ENCODE results near the gene POFUT1. TPM values are rescaled to one million over a fixed set of nuclear protein-coding genes. Genes with fewer than 3 reads are reported as not detected.
"Not testable (repeated sequence)": the region's sequence is repeated elsewhere in the genome, so short reads cannot be mapped to it uniquely, and the experiment has no call there.

The POFUT1 gene
- total and polyA plus RNA-seq, 2 experiments from 2014 or later: 9.3 to 34.0 TPM

DNA sequence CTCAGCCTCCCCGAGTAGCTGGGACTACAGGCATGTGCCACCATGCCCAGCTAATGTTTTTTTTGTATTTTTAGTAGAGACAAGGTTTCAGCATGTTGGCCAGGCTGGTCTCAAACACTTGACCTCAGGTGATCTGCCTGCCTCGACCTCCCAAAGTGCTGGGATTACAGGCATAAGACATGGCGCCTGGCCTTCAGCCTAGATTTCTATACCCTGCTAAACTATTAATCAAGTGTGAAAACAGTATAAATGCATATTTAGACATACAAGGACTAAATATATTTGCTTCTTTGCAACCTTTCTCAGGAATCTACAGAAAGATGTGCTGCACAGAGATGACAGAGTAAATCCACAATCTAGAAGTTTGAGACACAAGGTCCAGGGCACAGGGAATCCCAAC lies 67.5 kb downstream of the POFUT1 start:
- not testable (repeated sequence) for H3K27ac Mint-ChIP-seq; H2AFZ ChIP-seq; H3K27me3 ChIP-seq (ENCODE audit: insufficient read depth); H3K4me2 ChIP-seq; H3F3A ChIP-seq (replicated peaks; ENCODE audit: low read depth); H3K36me3 ChIP-seq (ENCODE audit: insufficient read depth); H3K4me1 Mint-ChIP-seq; H3K4me1 ChIP-seq (ENCODE audit: insufficient read depth); H4K20me1 ChIP-seq (replicated peaks; ENCODE audit: insufficient read depth); H3K9me3 Mint-ChIP-seq; H3K9me2 ChIP-seq (ENCODE audit: insufficient read depth); H3K4me3 Mint-ChIP-seq; H3K27me3 Mint-ChIP-seq (ENCODE audit: insufficient read depth, low read depth, poor library complexity); H3K4me3 ChIP-seq; H3K36me3 Mint-ChIP-seq (ENCODE audit: low read depth); DNase-seq (ENCODE audit: low spot score); ATAC-seq; H3K27ac ChIP-seq (ENCODE audit: low read depth)
- peaks cover 23% of the 10 kb centered on the region for H3K79me2 ChIP-seq (replicated peaks; ENCODE audit: insufficient read depth)

GRCh38 chr20:32277361-32278198 lies 69.9 kb downstream of the POFUT1 start, which contains the start of gene KIF3B:
KIF3B (plus strand) TSS chr20:32277651; CDS start chr20:32309778, 32,127 bp downstream.
- H3K79me2 ChIP-seq (replicated peaks; ENCODE audit: insufficient read depth): peaks cover 33% of the 10 kb centered on the region
- peaks cover 22% of the 10 kb centered on the region; the same call in 1 of the 2 replicates for H4K20me1 ChIP-seq (replicated peaks; ENCODE audit: insufficient read depth)
- Mint-ChIP-seq H3K4me1 (peaks cover 5% of the 10 kb centered on the region; the same call in 2 of the 3 replicates), H3K36me3 (ENCODE audit: low read depth) (no peaks in the 10 kb centered on the region), H3K27me3 (ENCODE audit: insufficient read depth, low read depth, poor library complexity) (peaks cover 4% of the 10 kb centered on the region), H3K27ac (no peak within 1 kb of the TSS), H3K4me3 (peak within 1 kb of the TSS; percentile 86), H3K9me3 (no peaks in the 10 kb centered on the region)
- DNase-seq (ENCODE audit: low spot score) (peak; percentile 98), ATAC-seq (peak; percentile 96)
- H3K4me1 ChIP-seq (ENCODE audit: insufficient read depth): peaks cover 6% of the 10 kb centered on the region
- H3K9me2 ChIP-seq (ENCODE audit: insufficient read depth): no peaks in the 10 kb centered on the region
- peak within 1 kb of the TSS; percentile 99 for H3K4me2 ChIP-seq
- peak; percentile 84 for TF ChIP-seq ETS1 (IDR thresholded peaks at IDR 0.05)
- no peak for TF ChIP-seq NANOG (IDR thresholded peaks at IDR 0.05; ENCODE audit: borderline replicate concordance)
- no peak for TF ChIP-seq EZH2 (IDR thresholded peaks at IDR 0.05; ENCODE audit: low read depth, unreplicated experiment)
- peak; percentile 59 for TF ChIP-seq POLR2AphosphoS5 (IDR thresholded peaks at IDR 0.05; ENCODE audit: low read depth)
- H3F3A ChIP-seq (replicated peaks; ENCODE audit: low read depth): peaks cover 3% of the 10 kb centered on the region; the same call in 1 of the 2 replicates
- peak within 1 kb of the TSS; percentile 100 for H2AFZ ChIP-seq
- peak within 1 kb of the TSS; percentile 100 for H3K4me3 ChIP-seq
- no peaks in the 10 kb centered on the region for H3K27me3 ChIP-seq (ENCODE audit: insufficient read depth)
- no peaks in the 10 kb centered on the region for H3K36me3 ChIP-seq (ENCODE audit: insufficient read depth)
- peak within 1 kb of the TSS; percentile 16; the same call in 1 of the 2 replicates for H3K27ac ChIP-seq (ENCODE audit: low read depth)

DNA sequence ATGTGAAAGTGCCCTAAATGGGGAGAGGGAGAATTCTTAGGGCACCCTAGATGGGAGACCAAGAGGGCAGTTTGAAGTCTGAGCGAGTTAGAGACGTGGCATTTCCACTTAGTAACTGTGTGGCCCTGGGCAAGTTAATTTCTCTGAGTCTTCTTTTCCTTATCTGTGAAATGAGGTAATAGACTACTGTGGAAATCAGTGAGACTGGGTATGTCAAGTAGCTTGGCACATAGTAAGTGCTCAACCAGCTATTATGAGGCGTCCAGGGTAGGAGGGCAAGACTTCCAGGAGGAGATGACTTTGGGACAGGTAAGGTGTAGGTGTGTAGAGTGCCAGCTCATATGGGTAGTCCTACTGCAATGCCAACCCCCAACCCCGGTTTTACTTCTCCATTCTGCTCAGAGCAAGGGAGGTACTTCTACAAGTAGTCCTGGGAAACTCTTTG lies 70.5 kb downstream of the POFUT1 start:
- H3K27ac Mint-ChIP-seq: no peak overlapping the region
- ATAC-seq (no peak), DNase-seq (ENCODE audit: low spot score) (no peak)
- H3K4me1 ChIP-seq (ENCODE audit: insufficient read depth): peaks cover 6% of the 10 kb centered on the region
- no peaks in the 10 kb centered on the region for H3K27me3 ChIP-seq (ENCODE audit: insufficient read depth)
- H3K4me3 Mint-ChIP-seq: peak overlapping the region; percentile 86
- H3K27ac ChIP-seq (ENCODE audit: low read depth): no peak overlapping the region
- no peaks in the 10 kb centered on the region for H3K36me3 Mint-ChIP-seq (ENCODE audit: low read depth)
- peaks cover 22% of the 10 kb centered on the region; the same call in 1 of the 2 replicates for H4K20me1 ChIP-seq (replicated peaks; ENCODE audit: insufficient read depth)
- peaks cover 5% of the 10 kb centered on the region; the same call in 2 of the 3 replicates for H3K4me1 Mint-ChIP-seq
- no peaks in the 10 kb centered on the region for H3K9me3 Mint-ChIP-seq
- H3K27me3 Mint-ChIP-seq (ENCODE audit: insufficient read depth, low read depth, poor library complexity): peaks cover 4% of the 10 kb centered on the region
- peak overlapping the region; percentile 99 for H3K4me2 ChIP-seq
- H3K79me2 ChIP-seq (replicated peaks; ENCODE audit: insufficient read depth): peaks cover 33% of the 10 kb centered on the region
- H3K9me2 ChIP-seq (ENCODE audit: insufficient read depth): no peaks in the 10 kb centered on the region
- peaks cover 3% of the 10 kb centered on the region; the same call in 1 of the 2 replicates for H3F3A ChIP-seq (replicated peaks; ENCODE audit: low read depth)
- H3K36me3 ChIP-seq (ENCODE audit: insufficient read depth): no peaks in the 10 kb centered on the region
- H3K4me3 ChIP-seq: peak overlapping the region; percentile 100
- peak overlapping the region; percentile 100 for H2AFZ ChIP-seq
- TF ChIP-seq ZNF331 (CRISPR knock-in tag; IDR thresholded peaks at IDR 0.05; ENCODE audit: low read depth) (no peak), JUNB (IDR thresholded peaks at IDR 0.05; ENCODE audit: unreplicated experiment) (no peak), ZNF462 (CRISPR knock-in tag; IDR thresholded peaks at IDR 0.05) (no peak)

All from GM23338 (cell line).